Ovary (tissue), 3 donors: ENCODE data around the gene CFAP20.

Experiments used
- CTCF ChIP-seq, 3 donors: fragments of 450-650 bp in 2 of 3; fragments of 200-600 bp in 1 of 3; IDR thresholded peaks; one replicate each; pipeline versions ENCODE4 v1.5.1 to v1.8.0; 2016 to 2022; ENCODE audit warnings: antibody characterized with exemption in 3 of 3, mild to moderate bottlenecking in 1 of 3
- POLR2A ChIP-seq: fragments of 450-650 bp; IDR thresholded peaks from one replicate; pipeline ENCODE4 v1.6.1; 2017; ENCODE audit warnings: antibody characterized with exemption, mild to moderate bottlenecking, moderate library complexity
- donor health status: DM: no; HTN: no; CAD: no.

- TF ChIP-seq POLR2A (no peak), CTCF (IDR thresholded peaks at IDR 0.05) (no peak)
Measured at GRCh38 chr16:58121132-58121531, 8.0 kb downstream of the CFAP20 start.
